Type B pancreatic cell (in vitro differentiated cells): Measurements from ENCODE around the gene SETD3. TPM values are rescaled to one million over a fixed set of nuclear protein-coding genes. Genes with fewer than 3 reads are reported as not detected.

ENCODE experiments used
- DNase-seq: peaks from one replicate; pipeline ENCODE4 v3.0.0; 2021; ENCODE audit warnings: mixed read lengths; ENCODE audit not compliant: unreplicated experiment; ENCODE audit errors: extremely low spot score
- H3K27ac Mint-ChIP-seq: 2 replicates; pipeline ENCODE4 v1.8.0; 2021; ENCODE audit warnings: mild to moderate bottlenecking, mixed read lengths
- H3K27me3 Mint-ChIP-seq: 2 replicates; pipeline ENCODE4 v1.8.0; 2021; ENCODE audit warnings: mixed read lengths
- H3K36me3 Mint-ChIP-seq: 2 replicates; pipeline ENCODE4 v1.8.0; 2021; ENCODE audit warnings: mixed read lengths
- H3K4me1 Mint-ChIP-seq: one replicate; pipeline ENCODE4 v1.8.0; 2021; ENCODE audit warnings: mixed read lengths; ENCODE audit not compliant: unreplicated experiment
- H3K4me3 Mint-ChIP-seq: 2 replicates; pipeline ENCODE4 v1.8.0; 2021; ENCODE audit warnings: mild to moderate bottlenecking, mixed read lengths
- H3K9me3 Mint-ChIP-seq: 2 replicates; pipeline ENCODE4 v1.8.0; 2021; ENCODE audit warnings: mixed read lengths
- total RNA-seq: library from RNA; stranded (reverse); gene quantifications from 2 replicates; pipeline ENCODE4 v1.2.1, GENCODE V29; 2021; ENCODE audit warnings: low replicate concordance
- TF ChIP-seq, protein P1 (sequence below): fragments of 200-600 bp; sonication (generic); conservative IDR thresholded peaks from 2 replicates; pipeline ENCODE4 v1.5.0; 2021; ENCODE audit warnings: antibody characterized with exemption, mild to moderate bottlenecking

The SETD3 gene
- total RNA-seq, 1 donor from 2014 or later = 50.2 TPM

DNA sequence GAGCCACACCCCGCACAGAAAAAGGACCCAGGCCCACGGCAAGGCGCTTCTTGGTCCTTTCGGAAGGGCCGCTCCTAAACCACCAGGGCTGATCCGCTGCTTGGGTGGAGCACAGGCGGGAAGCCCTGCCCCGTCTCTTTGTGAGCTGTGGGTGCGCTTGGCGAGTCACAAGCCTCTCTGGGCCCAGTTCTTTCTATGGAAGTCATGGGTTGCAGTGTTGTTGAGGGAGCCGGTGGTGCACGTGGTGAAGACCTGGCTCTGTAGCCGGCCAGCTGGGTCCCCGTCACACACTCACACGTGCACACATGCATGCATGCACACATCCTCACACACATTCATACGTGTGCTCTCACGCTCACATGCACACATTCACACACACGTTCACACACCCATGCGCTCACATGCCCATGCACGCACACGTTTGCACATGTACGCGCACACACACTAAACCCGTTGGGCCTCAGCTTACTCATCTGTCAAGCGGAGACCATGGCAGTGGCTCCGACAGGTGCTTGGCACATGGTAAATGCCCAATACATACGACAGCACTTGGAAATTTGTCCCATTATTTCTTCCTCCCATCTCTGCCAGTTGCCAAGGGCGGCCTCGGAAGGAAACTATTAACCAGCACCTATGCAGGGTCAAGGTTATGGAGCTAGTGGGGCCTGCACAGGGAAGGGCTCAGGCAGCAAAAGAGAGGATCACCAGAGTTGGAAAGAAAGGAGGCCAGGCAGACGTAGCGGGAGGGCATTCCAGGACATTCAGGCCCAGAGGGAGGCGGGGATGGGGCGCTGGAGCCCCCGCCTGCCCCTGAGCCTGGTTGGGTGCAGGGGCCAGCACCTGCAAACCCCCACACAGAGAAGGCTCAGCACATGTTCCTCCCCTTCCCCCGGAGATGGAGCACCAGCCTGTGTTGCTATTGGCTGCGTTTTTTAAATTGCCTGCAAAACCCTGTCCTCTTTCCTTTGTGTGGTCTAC is 96.9 kb downstream of the SETD3 start:
- no peaks in the 10 kb centered on the region for H3K36me3 Mint-ChIP-seq
- no peak overlapping the region for H3K27ac Mint-ChIP-seq
- TF ChIP-seq, protein P1, sequence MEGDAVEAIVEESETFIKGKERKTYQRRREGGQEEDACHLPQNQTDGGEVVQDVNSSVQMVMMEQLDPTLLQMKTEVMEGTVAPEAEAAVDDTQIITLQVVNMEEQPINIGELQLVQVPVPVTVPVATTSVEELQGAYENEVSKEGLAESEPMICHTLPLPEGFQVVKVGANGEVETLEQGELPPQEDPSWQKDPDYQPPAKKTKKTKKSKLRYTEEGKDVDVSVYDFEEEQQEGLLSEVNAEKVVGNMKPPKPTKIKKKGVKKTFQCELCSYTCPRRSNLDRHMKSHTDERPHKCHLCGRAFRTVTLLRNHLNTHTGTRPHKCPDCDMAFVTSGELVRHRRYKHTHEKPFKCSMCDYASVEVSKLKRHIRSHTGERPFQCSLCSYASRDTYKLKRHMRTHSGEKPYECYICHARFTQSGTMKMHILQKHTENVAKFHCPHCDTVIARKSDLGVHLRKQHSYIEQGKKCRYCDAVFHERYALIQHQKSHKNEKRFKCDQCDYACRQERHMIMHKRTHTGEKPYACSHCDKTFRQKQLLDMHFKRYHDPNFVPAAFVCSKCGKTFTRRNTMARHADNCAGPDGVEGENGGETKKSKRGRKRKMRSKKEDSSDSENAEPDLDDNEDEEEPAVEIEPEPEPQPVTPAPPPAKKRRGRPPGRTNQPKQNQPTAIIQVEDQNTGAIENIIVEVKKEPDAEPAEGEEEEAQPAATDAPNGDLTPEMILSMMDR = no peak
- no peak for DNase-seq
- peaks cover 8% of the 10 kb centered on the region for H3K27me3 Mint-ChIP-seq
- no peaks in the 10 kb centered on the region for H3K9me3 Mint-ChIP-seq
- peaks cover 6% of the 10 kb centered on the region for H3K4me1 Mint-ChIP-seq
- no peak overlapping the region for H3K4me3 Mint-ChIP-seq

DNA sequence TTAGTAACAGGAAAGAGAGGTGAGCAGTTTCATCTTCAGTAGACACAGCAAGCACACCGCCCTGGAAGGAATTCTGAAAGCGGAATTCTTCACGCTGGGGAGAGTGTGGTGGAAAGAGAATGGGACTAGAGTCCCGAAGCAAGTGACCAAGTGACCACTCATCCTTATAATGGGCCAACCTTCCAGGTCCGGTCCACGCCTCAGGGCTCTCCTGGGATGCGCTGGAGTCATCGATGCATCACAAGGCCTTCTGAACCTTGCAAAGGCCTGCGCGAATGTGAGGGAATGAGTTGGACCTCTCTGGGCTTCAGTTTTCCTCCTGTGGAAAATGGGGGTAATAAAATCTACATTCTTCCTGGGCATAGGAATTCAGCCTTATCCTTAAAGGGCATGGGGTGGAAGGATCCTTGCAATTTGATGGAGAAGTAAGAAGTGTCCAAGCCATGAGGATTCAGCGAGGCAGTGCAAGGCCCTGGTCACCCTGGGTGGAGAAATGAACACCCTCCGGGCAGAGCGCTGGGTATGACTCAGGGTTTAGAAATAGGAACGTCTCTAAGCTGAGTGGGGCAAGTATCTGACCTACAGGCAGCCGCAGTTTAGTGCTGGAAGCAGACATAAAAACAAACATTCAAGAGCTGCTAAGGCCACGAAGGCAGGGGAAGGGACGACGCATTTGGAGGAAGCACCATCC is 97.7 kb downstream of the SETD3 start:
- Mint-ChIP-seq H3K27ac (no peak overlapping the region), H3K9me3 (no peaks in the 10 kb centered on the region), H3K4me1 (peaks cover 6% of the 10 kb centered on the region), H3K27me3 (peaks cover 8% of the 10 kb centered on the region), H3K36me3 (no peaks in the 10 kb centered on the region), H3K4me3 (no peak overlapping the region)
- no peak for DNase-seq
- TF ChIP-seq, protein P1 = no peak

DNA sequence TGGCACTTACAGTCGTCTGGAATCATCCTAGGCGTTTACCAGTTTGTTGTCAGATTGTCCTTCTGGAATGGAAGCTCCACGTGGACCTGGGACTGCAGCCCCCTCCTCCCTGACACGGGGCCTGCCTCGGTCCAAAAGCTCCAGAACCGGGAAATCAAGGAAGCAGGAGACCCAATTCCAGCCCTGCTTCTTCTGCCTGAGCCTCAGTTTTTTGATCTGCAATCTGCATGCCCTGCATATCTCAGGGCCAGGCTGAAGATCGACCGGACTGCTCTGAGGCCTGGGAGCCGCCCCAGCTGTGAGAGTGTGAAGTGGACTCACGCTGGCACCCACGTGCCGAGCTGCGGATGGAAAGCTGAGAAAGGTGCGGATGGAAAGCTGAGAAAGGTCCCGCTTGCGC is 98.6 kb downstream of the SETD3 start:
- TF ChIP-seq, protein P1 = no peak
- no peaks in the 10 kb centered on the region for H3K9me3 Mint-ChIP-seq
- no peaks in the 10 kb centered on the region for H3K36me3 Mint-ChIP-seq
- no peak overlapping the region for H3K4me3 Mint-ChIP-seq
- peaks cover 6% of the 10 kb centered on the region for H3K4me1 Mint-ChIP-seq
- DNase-seq = no peak
- peaks cover 8% of the 10 kb centered on the region for H3K27me3 Mint-ChIP-seq
- H3K27ac Mint-ChIP-seq = no peak overlapping the region

GRCh38 chr14:99381688-99382060 is 99.0 kb downstream of the SETD3 start:
- Mint-ChIP-seq H3K9me3 (no peaks in the 10 kb centered on the region), H3K27me3 (peaks cover 8% of the 10 kb centered on the region), H3K4me3 (no peak overlapping the region), H3K36me3 (no peaks in the 10 kb centered on the region), H3K4me1 (peaks cover 6% of the 10 kb centered on the region), H3K27ac (no peak overlapping the region)
- TF ChIP-seq, protein P1 = no peak
- DNase-seq = no peak

- Mint-ChIP-seq H3K27me3 (peaks cover 8% of the 10 kb centered on the region), H3K9me3 (no peaks in the 10 kb centered on the region), H3K27ac (no peak overlapping the region), H3K4me3 (no peak overlapping the region), H3K4me1 (peaks cover 6% of the 10 kb centered on the region), H3K36me3 (no peaks in the 10 kb centered on the region)
- DNase-seq = no peak
- TF ChIP-seq, protein P1 = no peak
Observed at GRCh38 chr14:99380991-99381687, 99.5 kb downstream of the SETD3 start.
